Measurements from ENCODE around the gene SCN4A. TPM values are rescaled to one million over a fixed set of nuclear protein-coding genes. Genes with fewer than 3 reads are reported as not detected.
A peak's percentile ranks its signal among the peaks of the same experiment; 100 is the strongest.
"Not testable (repeated sequence)": the region's sequence is repeated elsewhere in the genome, so short reads cannot be mapped to it uniquely, and the experiment has no call there.

Gene SCN4A
- total RNA-seq, 1 experiment from 2014 or later = 1.4 TPM

DNA sequence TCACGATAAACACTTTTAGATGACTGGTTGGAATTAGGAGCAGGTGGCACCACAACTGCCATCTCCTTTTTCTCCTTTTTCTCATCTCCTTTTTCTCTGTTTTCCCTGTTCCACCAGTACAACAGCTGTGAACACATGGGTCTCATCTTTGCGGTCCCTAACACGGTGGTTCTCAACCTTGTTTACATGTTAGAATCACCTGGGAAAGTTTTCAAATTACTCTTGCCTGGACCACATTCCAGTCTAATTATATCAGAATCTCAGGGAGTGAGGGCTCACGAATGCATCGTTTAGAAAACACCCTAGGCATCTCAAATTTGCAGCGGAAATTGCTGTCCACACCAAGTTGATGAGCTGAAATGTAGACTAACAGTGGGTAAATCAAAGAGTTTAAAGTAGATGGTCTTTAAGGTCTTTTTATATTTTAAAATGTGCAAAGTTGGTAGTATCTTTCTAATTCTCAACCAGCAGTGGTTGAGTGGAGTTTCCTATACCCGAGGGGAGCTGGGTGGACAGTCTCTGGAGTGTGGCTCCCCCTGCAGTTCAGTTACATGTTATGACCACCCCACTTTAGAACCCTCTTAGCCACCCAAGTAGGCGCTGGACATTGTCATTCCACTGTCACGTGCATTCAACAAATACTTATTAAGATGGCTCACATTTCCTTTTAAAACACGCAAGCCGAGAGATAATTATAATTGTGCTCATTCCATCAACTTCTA, 80.2 kb downstream of the SCN4A start:
- H2AFZ ChIP-seq; POLR2A ChIA-PET (ENCODE audit: unreplicated experiment); H4K20me1 ChIP-seq (ENCODE audit: insufficient read depth); BruUV-seq (replicated peaks); CTCF ChIA-PET; DNase-seq; H3F3A ChIP-seq (ENCODE audit: insufficient read depth, low read depth); intact Hi-C loops (cut with micrococcal nuclease; ENCODE audit: unreplicated experiment); H3K4me3 ChIP-seq; H3K9me2 ChIP-seq (ENCODE audit: insufficient read depth); H3K36me3 ChIP-seq (ENCODE audit: low read depth); H3K79me2 ChIP-seq (ENCODE audit: low read depth); H3K27ac ChIP-seq; H3K9me3 ChIP-seq (ENCODE audit: insufficient read depth, low read depth); H3K27me3 ChIP-seq (ENCODE audit: insufficient read depth, low read depth); H3K4me2 ChIP-seq; H3K4me1 ChIP-seq (replicated peaks; ENCODE audit: insufficient read depth): not testable (repeated sequence)

DNA sequence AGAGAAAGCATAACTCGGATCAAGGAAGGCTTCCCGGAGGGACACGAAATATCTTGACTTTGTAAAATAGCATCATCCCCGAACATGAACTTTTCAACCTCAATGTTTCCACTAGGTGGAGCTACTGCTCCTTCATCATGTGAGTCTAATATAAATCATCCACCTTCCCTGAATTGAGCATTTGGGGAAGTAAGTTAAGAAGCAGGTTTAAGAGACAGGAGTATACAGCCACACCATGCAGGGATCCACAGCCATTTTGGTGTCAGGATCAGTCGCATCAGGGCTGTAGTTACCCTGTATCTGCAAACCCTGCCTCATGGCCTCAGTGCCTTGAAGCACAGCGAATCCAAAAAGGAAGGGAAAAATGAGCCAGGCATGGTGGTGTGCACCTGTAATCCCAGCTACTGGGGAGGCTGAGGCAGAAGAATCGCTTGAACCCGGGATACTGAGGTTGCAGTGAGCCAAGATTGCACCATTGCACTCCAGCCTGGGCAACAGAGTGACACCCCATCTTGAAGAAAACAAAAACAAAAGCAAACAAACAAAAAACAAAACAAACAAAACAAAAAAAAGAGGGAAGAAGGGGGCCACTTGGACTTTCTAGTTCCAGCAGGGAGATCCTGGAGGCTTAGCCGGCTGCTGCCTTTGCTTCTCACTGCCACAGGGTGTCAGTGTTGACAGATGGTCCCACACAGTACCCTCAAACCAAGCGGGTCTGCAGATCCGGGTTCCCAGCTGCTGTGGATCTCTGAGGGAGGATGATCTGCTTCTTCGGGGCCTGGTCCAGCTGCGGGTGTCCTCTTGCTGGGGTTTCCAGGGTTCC, 83.5 kb downstream of the SCN4A start:
- H3K4me2 ChIP-seq; H4K20me1 ChIP-seq (ENCODE audit: insufficient read depth); intact Hi-C loops (cut with micrococcal nuclease; ENCODE audit: unreplicated experiment); H3K36me3 ChIP-seq (ENCODE audit: low read depth); H3K9me3 ChIP-seq (ENCODE audit: insufficient read depth, low read depth); H3K27me3 ChIP-seq (ENCODE audit: insufficient read depth, low read depth); BruUV-seq (replicated peaks); H3K4me1 ChIP-seq (replicated peaks; ENCODE audit: insufficient read depth); H3K27ac ChIP-seq; H3K79me2 ChIP-seq (ENCODE audit: low read depth); H2AFZ ChIP-seq; H3K4me3 ChIP-seq; H3F3A ChIP-seq (ENCODE audit: insufficient read depth, low read depth); H3K9me2 ChIP-seq (ENCODE audit: insufficient read depth): not testable (repeated sequence)
- ChIA-PET CTCF (interaction anchor here (0.6 to 1.9 kb wide), 3 partner anchors 13 to 131 kb away, joined by 3 to 7 read pairs (median 4); no protein-coding TSS in a partner anchor), POLR2A (ENCODE audit: unreplicated experiment) (interaction anchor here (0.6 to 0.7 kb wide), 2 partner anchors 462 to 538 kb away, joined by 4 to 8 read pairs; no protein-coding TSS in a partner anchor)
- TF ChIP-seq, protein P1, sequence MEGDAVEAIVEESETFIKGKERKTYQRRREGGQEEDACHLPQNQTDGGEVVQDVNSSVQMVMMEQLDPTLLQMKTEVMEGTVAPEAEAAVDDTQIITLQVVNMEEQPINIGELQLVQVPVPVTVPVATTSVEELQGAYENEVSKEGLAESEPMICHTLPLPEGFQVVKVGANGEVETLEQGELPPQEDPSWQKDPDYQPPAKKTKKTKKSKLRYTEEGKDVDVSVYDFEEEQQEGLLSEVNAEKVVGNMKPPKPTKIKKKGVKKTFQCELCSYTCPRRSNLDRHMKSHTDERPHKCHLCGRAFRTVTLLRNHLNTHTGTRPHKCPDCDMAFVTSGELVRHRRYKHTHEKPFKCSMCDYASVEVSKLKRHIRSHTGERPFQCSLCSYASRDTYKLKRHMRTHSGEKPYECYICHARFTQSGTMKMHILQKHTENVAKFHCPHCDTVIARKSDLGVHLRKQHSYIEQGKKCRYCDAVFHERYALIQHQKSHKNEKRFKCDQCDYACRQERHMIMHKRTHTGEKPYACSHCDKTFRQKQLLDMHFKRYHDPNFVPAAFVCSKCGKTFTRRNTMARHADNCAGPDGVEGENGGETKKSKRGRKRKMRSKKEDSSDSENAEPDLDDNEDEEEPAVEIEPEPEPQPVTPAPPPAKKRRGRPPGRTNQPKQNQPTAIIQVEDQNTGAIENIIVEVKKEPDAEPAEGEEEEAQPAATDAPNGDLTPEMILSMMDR (conservative IDR thresholded peaks at IDR 0.05) = peak; percentile 70
- peak in 1 of 2 experiments; percentile 22 for DNase-seq

Other genes starting within 250 kb of the SCN4A start
- gene STRADA, start 231.1 kb downstream of the SCN4A start, total RNA-seq (2021) = 28.8 and 30.6 TPM in 2 replicates
- gene CCDC47, start 199.3 kb downstream of the SCN4A start, total RNA-seq (2021) = 64.0 and 89.3 TPM in 2 replicates
- 107 and 130 TPM in 2 replicates for gene DDX42, start 198.7 kb downstream of the SCN4A start, total RNA-seq (2021)
- gene PSMC5, start 145.5 kb downstream of the SCN4A start, total RNA-seq (2021) = 128 and 150 TPM in 2 replicates
- gene FTSJ3, start 145.3 kb downstream of the SCN4A start, total RNA-seq (2021) = 36.9 and 44.0 TPM in 2 replicates
- gene SMARCD2, start 130.2 kb downstream of the SCN4A start, total RNA-seq (2021) = 73.6 and 98.7 TPM in 2 replicates
- gene CSH2, start 99.2 kb downstream of the SCN4A start, total RNA-seq (2021) = not detected in 2 replicates
- not detected in 2 replicates for gene GH2, start 91.0 kb downstream of the SCN4A start, total RNA-seq (2021)
- not detected in 2 replicates for gene CSH1, start 76.3 kb downstream of the SCN4A start, total RNA-seq (2021)
- gene CSHL1, start 61.7 kb downstream of the SCN4A start, total RNA-seq (2021) = not detected in 2 replicates
- not detected in 2 replicates for gene GH1, start 54.1 kb downstream of the SCN4A start, total RNA-seq (2021)
- not detected in 2 replicates for gene CD79B, start 40.6 kb downstream of the SCN4A start, total RNA-seq (2021)
- gene PRR29, start 25.4 kb upstream of the SCN4A start, total RNA-seq (2021) = 2.4 and 2.8 TPM in 2 replicates
- 7.8 and 9.2 TPM in 2 replicates for gene ICAM2, start 47.7 kb upstream of the SCN4A start, total RNA-seq (2021)
- gene ERN1, start 157.2 kb upstream of the SCN4A start, total RNA-seq (2021) = 9.2 and 11.7 TPM in 2 replicates

All from PC-9 (cell line).